Mesodermal cell (in vitro differentiated cells): ENCODE results near the gene JAG2.
A peak's percentile ranks its signal among the peaks of the same experiment; 100 is the strongest.

Experiments used
- H3K27ac ChIP-seq: 2 replicates; pipeline ENCODE4 v1.7.0; 2013; ENCODE audit warnings: mild to moderate bottlenecking, low read depth, low read length, moderate library complexity; ENCODE audit not compliant: severe bottlenecking
- H3K36me3 ChIP-seq: 2 replicates; pipeline ENCODE4 v1.7.1; 2013; ENCODE audit warnings: mild to moderate bottlenecking, low read length, moderate library complexity; ENCODE audit not compliant: control insufficient read depth, insufficient read depth
- H3K4me1 ChIP-seq: one replicate; pipeline ENCODE4 v1.7.1; 2013; ENCODE audit warnings: mild to moderate bottlenecking, low read length; ENCODE audit not compliant: insufficient read depth, control insufficient read depth, poor library complexity, severe bottlenecking
- H3K4me3 ChIP-seq: 2 replicates; pipeline ENCODE4 v1.7.0; 2013; ENCODE audit warnings: low read length, control low read depth, mild to moderate bottlenecking; ENCODE audit not compliant: insufficient read depth, poor library complexity, severe bottlenecking; ENCODE audit errors: extremely low read depth
- H3K9me3 ChIP-seq: 2 replicates; pipeline ENCODE4 v1.7.1; 2013; ENCODE audit warnings: mild to moderate bottlenecking, low read length, moderate library complexity; ENCODE audit not compliant: control insufficient read depth
- WGBS, 2 experiments: methylation state at CpG; one replicate each; pipeline ENCODE4 v1.1.5; 2013; ENCODE audit warnings: missing lambda C conversion rate in 2 of 2; ENCODE audit not compliant: insufficient coverage in 2 of 2; 5-methylcytosine and 5-hydroxymethylcytosine counted together

JAG2 gene

DNA sequence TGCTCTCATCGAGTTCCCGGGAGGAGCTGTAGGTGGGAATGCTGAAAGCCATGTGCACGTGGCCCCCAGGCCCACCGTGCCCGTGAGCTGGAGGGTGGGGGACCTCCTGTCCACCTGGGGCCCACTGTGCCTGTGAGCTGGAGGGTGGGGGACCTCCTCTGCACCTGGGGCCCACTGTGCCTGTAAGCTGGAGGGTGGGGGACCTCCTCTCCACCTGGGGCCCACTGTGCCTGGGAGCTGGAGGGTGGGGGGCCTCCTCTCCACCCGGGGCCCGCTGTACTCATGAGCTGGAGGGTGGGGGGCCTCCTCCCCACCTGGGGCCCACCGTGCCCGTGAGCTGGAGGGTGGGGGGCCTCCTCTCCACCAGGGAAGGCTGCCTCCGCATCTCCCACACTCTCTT, 26.5 kb upstream of the JAG2 start:
- Histone ChIP-seq H3K36me3 (no peaks in the 10 kb centered on the region), H3K4me3 (no peak overlapping the region), H3K4me1 (peaks cover 39% of the 10 kb centered on the region), H3K27ac (no peak overlapping the region), H3K9me3 (no peaks in the 10 kb centered on the region)
- 78 to 80% methylated on average over 4 to 5 of the region's 10 CpGs for WGBS, 2 experiments

DNA sequence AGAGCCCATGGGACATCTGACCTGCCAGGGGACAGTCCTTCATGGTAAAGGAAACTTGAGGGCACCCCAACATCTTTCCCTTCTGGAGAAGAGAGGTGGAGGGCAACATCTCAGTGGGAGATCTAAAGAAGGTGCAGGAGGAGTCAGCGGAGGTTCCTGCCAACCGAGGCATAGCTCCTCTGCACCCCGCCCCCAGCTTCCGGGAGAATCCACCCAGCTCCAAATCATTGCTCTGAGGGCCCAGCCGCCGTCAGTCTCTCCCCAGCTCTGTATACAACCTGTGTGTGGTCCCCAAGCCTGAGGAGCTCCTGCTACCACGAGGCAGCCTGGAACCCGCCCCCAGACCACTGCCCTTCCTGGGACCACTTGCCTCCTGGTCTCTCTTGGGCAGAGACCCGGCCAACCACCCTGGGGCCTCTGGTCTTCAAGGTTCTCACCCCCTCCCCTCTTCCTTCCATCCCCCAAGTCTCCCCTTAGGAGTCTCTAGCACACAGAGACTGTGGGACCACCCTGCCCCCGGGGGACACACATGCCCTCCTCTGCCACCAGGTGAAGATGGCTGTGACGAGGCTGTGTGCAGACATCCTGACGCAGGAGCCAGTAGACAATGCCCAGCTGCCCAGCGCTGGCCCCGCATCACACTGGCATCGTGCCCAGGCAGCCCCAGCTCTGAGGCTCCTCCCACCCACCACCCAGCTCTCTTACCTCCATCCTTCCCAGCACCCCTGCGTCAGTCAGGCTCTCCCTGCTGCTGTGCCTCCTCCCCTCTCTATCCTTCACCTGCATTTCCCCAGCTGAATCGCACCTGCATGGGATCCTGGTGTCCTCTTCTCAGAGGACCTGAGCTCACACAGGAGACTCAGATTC, 25.6 kb upstream of the JAG2 start:
- WGBS, 2 experiments = 84 to 86% methylated on average over 13 to 16 of the region's 17 CpGs
- Histone ChIP-seq H3K4me1 (peaks cover 36% of the 10 kb centered on the region), H3K36me3 (no peaks in the 10 kb centered on the region), H3K9me3 (no peaks in the 10 kb centered on the region), H3K27ac (no peak overlapping the region), H3K4me3 (no peak overlapping the region)

DNA sequence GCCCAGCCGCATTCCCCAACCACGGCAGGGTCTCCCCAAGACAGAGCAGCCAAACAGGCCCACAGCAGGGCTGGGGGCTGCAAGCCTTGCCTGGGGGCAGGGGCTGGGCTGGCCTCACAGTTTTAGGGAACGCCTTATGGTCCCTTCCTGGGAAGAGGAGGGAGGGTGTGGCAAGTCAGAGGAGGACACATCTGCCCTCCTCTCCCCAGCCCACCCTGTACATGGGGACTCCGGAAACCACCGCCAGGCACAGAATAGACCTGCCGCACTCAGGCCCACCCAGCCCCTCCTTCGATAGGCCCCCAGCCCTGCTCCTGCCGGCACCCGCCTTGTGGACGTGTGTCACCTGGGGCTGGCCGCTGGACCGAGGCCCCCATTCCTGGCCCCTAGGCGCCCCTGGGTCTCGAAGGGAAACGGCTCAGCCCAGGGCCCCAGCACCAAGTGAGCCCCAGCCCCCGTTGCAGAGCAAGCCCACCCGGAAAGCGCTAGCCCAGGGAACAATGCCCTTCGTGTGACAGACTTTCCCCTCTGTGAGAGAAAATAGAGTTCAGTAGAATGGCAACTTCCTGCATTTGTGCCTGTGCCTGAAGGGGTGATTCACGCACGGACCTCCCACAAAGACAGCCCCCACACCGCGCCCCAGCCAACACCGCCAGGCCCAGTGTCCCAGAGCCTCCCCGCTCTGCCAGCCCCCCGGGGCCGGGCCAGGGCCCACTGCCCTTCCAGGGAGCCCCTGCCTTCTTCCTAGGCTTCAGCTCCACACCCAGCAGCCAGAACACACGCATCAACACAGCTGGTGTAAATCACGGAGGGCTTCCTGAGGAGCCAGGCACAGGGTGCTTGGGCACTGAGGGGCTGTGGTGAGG, 24.5 kb upstream of the JAG2 start:
- Histone ChIP-seq H3K27ac (peak overlapping the region; percentile 47), H3K9me3 (peaks cover 6% of the 10 kb centered on the region), H3K4me3 (no peak overlapping the region), H3K4me1 (peaks cover 31% of the 10 kb centered on the region), H3K36me3 (no peaks in the 10 kb centered on the region)
- WGBS, 2 experiments = 70 to 75% methylated on average over 24 to 29 of the region's 29 CpGs

DNA sequence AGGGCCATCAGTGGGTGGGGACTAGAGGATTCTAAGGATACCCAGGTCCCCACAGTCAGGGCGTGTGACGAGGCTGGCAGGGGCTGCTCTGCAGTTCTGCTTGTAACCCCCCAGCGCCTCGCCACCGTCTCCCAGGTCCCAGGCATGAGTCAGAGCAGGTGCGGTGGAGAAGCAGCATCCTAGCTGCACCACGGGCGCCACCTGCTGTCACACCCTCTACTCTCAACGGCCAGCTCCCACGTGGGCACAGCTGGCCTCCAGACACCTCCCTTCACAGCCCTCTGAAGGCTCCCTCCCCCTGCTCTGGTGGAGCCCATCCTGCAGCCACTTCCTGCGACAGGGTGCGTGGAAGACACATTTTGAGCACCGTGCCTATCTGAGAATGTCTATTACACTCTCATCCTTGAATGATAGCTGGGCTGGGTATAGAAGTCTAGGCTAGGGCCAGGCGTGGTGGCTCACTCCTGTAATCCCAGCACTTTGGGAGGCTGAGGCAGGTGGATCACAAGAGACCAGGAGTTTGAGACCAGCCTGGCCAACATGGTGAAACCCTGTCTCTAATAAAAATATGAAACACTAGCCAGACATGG, 19.5 kb upstream of the JAG2 start:
- WGBS, 2 experiments = 80 to 81% methylated on average over 13 to 14 of the region's 14 CpGs
- no peaks in the 10 kb centered on the region for H3K36me3 ChIP-seq
- H3K4me3 ChIP-seq = no peak overlapping the region
- no peak overlapping the region for H3K27ac ChIP-seq
- H3K4me1 ChIP-seq = no peaks in the 10 kb centered on the region
- peaks cover 8% of the 10 kb centered on the region for H3K9me3 ChIP-seq

DNA sequence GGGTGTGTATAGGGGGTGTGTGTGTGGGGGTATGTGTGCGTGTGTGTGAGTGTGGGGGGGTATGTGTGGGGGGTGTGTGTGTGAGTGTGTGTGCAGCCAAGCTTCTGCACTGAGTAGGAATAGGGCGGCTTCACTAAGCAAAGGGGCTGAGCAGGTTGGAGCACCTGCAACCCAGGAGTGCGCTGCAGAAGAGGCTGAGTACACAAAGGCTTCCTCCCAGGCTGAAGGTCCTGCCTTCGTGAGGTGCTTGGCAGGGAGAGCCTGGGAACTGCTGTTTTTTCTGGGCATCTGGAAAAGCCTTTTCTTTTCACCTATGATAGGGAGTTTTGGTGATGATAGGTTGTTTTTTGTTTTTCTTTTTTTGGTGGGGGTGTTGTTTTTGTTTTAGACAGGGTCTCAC, 18.5 kb upstream of the JAG2 start:
- peaks cover 8% of the 10 kb centered on the region for H3K9me3 ChIP-seq
- no peaks in the 10 kb centered on the region for H3K36me3 ChIP-seq
- WGBS, 2 experiments = 88 to 98% methylated on average over 3 of the region's 4 CpGs
- no peak overlapping the region for H3K4me3 ChIP-seq
- H3K4me1 ChIP-seq = no peaks in the 10 kb centered on the region
- no peak overlapping the region for H3K27ac ChIP-seq

DNA sequence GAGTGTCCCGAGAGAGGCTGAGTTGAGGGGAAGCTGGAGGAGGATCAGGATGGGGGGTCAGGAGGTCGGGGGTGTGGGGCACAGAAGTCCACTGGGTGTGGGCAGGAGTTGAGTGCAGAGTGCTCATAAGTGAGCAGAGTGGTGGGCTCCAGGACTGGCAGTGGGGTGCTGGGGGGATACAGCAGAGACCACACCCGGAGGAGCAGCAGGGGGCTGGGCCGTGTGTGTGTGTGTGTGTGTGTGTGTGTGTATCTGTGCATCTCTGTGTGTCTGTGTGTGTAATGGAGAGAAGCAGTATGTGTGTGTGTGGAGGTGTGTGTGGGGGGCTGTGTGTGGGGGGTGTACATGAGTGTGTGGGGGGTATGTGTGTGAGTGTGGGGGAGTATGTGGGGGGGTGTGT, 17.4 kb upstream of the JAG2 start:
- no peak overlapping the region for H3K27ac ChIP-seq
- 62 to 73% methylated on average over 2 to 4 of the region's 4 CpGs for WGBS, 2 experiments
- no peaks in the 10 kb centered on the region for H3K36me3 ChIP-seq
- no peak overlapping the region for H3K4me3 ChIP-seq
- H3K9me3 ChIP-seq = peaks cover 8% of the 10 kb centered on the region
- H3K4me1 ChIP-seq = peaks cover 3% of the 10 kb centered on the region

DNA sequence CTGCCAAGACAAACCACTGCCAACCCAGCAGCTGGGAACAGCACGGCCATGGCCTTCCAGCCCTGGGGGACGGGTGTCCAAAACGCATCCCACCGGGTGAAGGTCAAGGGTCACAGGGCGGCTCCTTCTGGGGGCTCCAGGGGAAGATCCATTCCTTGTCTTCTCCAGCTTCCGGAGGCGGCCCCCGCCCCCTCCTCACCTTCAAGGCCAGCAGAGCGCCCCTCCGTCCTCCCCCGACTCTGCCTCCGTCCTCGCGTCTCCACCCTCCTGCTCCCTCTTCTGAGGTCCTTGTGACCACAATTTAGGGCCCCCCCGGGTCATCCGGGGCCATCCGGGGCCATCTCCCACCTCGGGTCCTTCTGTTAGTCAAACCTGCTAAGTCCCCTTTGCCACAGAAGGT, 16.4 kb upstream of the JAG2 start:
- no peak overlapping the region for H3K27ac ChIP-seq
- H3K4me3 ChIP-seq = no peak overlapping the region
- H3K9me3 ChIP-seq = peaks cover 8% of the 10 kb centered on the region
- 86 to 87% methylated on average over 9 to 17 of the region's 18 CpGs for WGBS, 2 experiments
- peaks cover 6% of the 10 kb centered on the region for H3K4me1 ChIP-seq
- no peaks in the 10 kb centered on the region for H3K36me3 ChIP-seq

DNA sequence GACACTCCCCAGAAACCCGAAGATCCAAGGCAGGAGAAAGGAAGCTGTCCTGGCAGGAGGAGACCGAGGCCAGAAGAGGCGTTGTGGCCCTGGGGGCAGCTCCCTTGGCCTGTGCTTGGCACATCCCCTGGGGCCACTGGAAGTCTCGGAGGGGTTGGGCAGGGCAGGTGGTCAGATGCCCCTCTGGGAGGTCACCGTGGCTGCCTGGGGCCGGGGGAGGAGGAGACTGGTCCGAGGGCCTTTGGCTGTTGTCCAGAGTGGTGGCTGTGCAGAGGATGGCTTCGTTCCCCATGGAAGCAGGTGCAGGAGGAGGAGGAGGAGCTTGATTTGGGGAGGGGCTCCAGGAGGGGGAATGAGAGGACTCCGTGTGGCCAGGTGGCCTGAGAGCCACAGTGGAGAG, 15.9 kb upstream of the JAG2 start:
- WGBS, 2 experiments = 72 to 79% methylated on average over 8 of the region's 9 CpGs
- Histone ChIP-seq H3K4me3 (no peak overlapping the region), H3K4me1 (peaks cover 6% of the 10 kb centered on the region), H3K27ac (no peak overlapping the region), H3K9me3 (peaks cover 8% of the 10 kb centered on the region), H3K36me3 (no peaks in the 10 kb centered on the region)

DNA sequence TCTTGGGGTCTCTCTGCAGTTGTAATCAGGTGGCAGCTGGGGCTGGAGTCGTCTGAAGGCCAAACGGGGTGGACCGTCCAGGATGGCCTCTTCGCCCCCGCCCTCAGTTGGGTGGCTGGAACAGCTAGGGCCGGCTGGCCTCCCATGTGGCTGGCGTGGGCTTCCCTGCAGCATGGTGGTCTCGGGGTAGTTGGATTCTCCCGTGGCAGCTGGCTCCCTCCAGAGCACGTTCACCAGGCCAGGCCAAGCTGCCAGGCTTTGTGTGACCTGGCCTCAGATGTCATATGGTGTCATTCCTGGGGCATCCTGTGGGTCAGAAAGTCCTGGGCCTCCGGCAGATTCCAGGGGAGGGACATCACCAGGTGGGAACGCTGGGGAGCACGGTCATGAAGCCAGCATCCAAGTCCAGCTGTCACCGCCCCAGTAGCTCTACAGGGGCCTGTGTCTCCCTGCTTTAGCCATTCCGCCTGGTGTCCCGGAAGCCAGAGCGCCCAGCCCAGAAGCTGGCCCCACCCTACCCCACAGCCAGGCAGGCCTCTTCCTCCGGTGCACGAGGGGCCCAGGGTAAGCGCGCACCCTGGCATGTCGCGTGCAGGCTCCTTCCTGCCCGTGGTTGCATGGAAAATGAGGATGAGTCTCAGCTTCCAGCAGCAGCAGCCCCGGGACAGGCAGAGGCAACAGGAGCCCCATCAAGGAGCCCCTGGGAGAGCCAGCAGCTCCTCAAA, 13.9 kb upstream of the JAG2 start:
- WGBS, 2 experiments = 90% methylated on average over 19 to 25 of the region's 25 CpGs
- Histone ChIP-seq H3K36me3 (no peaks in the 10 kb centered on the region), H3K27ac (no peak overlapping the region), H3K9me3 (no peaks in the 10 kb centered on the region), H3K4me1 (peaks cover 6% of the 10 kb centered on the region), H3K4me3 (no peak overlapping the region)

DNA sequence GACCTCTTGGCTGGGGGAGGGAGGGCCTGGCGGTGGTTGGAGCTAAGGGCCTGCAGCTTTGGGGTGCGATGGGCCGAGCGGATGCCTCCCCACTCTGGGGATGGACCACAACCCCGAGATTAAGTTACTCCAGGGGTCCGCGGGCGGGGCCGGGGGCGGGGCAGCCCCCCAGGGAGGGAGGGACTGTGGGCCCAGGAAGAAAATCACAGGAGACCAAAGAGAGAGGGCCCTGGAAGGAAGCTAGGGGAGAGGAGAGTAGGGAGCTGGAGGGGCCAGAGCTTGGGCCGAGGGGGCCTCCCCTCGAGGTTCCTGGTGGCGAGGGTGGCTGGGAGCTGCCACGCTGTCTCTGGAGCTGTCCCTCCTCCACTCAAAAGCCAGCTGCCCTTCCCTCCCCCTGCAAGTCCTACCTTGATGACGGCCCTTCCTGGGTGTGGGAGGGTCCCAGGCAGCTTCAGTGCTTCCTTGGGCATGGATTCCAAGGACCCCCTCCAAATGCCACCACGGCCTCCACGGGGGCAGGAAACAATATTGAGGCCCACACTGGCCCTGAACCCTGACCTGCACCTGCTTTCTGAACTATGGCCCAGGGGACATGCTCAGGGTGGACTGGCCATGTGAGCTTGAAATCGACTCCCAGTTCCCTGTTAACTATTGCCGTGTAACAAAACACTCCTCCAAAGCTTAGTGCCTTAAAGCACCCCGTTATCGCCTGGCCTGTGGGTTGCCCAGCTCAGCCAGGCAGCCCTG, 13.1 kb upstream of the JAG2 start:
- Histone ChIP-seq H3K4me3 (peak overlapping the region; percentile 18), H3K36me3 (no peaks in the 10 kb centered on the region), H3K27ac (no peak overlapping the region), H3K9me3 (no peaks in the 10 kb centered on the region), H3K4me1 (peaks cover 6% of the 10 kb centered on the region)
- WGBS, 2 experiments = 61 to 62% methylated on average over 14 to 19 of the region's 21 CpGs
